ENCODE results near the gene TAF1B.
"Not testable (repeated sequence)": the region's sequence is repeated elsewhere in the genome, so short reads cannot be mapped to it uniquely, and the experiment has no call there.

Gene TAF1B

DNA sequence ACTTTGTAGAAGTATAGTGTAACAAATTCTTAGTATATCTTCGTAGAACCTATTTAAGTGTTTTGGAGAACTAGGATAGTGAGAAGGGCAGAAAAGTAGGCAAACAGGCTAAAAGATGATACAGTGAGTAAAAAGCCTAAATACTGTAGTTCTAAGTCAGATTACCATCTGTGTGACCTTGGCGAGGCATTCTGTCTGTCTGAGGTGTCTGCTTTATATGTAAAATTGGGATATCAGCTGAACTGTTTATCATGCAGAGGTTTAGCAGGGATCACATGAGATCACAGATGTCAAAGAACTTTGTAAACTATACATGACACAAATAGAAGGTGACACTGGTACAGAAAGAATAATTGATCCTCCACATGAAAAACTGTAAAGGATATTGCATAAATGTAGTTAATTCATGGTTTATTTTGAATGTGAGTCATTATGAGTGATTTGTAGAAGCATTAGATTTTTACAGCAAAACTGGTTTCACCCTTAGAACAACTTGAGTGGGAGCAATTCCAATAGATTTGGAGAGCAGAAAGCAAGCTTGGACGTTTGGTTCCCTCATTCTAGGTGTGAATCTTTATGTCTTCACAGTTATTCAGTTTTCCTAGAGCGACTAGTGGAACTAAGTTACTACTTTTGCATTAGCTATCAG lies 41.9 kb downstream of the TAF1B start:
- no peak for DNase-seq

DNA sequence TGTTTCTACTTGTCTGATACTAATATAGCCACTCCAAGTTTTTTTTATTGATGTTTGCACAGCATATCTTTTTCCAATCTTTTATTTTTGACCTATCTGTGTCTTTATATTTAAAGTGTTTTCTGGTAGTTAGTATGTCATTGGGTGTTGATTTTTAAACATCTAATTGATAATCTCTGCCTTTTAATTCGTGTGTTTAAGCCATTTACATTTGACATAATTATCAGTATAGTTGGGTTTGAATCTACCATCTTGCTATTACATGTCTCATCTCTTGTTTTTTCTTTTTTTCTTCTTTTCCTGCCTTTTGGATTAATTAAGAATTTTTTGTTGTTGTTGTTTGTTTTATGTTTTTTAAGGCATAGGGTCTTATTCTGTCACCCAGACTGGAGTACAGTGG lies 44.2 kb downstream of the TAF1B start:
- no peak for DNase-seq

DNA sequence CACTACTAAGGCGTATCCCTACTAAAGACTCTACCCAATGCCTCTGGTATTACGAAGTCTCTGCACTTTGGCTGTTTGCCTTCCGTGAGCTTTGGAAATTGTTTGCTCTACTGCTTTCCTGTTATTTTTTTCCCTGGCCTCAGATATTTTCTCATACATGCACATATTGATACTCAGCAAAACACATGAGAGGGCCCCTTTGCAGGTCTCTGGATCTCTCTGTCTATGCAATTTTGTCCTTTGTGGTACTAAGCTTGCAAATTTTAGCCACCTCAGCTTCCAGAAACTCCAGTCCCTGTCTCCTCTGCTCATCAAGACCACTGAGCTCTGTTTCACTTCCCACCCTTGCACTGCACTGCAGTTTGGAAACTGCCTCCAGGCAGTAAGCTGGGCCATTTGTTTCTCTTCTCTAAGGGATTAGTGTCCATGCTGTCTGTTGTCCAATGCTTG lies 46.6 kb downstream of the TAF1B start:
- DNase-seq, result no peak

DNA sequence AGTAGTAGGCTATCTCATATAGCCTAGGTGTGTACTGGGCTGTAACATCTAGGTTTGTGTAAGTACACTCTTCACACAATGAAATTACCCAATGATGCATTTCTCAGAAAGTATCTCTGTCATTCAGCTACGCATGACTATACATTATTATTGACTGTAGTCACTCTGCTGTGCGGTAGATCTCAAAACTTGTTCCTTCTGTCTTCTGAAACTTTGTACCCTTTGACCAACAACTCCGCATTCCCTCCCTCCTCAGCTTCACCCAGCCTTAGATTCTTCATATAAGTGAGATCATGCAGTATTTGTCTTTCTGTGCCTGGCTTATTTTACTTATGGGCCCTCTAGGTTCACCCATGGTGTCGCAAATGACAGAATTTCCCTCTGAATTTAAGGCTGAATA lies 49.0 kb downstream of the TAF1B start:
- no peak for DNase-seq

DNA sequence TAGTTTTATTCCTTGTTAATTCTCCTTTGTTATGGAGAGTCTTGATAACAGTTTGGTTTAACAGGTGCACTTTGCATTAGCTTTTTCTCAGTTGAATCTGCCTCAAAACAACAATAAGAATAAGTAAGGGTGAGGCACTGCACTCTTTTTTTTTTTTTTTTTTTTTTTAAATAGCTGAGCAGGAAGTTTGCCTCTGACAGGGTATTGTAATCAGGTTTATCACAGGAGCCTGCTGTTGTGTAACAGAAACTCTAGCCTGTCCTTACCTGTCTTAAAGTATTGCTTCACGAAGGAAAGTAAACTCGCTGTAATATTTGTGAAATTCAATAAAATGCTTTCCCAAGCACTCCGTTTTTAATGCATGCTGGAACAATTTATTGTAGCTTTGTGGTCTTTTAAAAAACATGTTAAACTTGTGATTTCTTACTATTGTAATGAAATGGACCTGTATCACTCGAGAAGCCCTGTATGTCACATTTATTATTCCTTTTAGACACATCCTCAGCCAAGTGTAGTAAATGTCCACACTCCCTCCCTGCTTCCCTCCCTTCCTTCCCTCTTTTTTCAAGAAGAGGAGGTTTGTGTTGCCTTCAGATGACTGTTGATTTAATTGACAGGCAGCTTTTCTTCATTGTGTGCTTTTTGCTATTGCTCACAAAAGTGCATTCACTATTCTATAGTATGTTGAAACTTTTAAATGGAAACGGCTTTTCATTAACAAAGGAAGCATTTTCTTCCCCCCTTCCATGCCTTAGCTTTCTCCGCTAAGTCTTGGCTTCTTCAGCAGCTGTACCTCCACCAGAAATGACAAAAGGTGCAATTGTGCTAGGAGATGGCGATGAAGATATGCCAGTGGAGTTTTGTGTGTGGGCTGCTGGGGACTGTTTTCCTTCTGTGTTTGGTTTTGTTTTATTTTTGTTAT lies 52.7 kb downstream of the TAF1B start:
- DNase-seq, result no peak

DNA sequence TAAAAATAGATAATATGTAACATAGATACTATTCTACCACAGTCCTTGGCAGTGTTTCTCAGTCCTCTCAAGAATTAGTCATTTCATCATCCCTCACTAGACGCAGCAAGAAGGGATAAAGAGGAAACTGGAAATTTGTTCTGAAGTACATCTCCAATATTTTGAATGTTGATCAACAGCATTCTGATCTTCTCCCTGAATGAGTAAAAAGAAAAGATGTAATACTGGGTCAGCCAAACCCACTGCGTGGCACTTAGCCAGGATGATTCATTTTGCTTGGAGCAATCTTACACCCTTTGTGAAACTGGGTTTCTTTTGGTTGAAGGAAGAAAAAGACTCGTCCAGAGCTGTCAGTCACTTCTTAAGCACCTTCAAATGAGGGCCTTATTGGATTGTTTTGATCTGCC lies 54.1 kb downstream of the TAF1B start:
- DNase-seq, result peak; percentile 64 to 73

DNA sequence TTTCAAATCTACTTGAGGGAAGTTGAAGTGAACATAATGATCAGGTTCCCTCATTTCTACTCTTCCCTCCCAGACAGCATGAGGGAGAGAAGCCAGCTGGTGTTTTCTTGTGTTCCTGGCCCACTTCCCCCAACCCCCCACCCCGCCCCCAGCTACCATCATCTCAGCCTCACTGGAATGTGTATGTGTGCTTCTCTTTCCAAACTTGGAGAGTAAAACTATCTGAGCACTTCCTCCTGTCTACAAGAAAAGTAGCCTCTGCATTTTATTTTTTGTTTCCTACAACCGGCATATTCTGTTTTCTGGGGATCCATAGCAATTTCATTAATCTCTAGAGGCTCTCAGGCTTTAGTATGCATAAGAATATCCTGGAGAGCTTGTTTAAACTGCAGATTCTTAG lies 54.6 kb downstream of the TAF1B start:
- DNase-seq, result no peak

DNA sequence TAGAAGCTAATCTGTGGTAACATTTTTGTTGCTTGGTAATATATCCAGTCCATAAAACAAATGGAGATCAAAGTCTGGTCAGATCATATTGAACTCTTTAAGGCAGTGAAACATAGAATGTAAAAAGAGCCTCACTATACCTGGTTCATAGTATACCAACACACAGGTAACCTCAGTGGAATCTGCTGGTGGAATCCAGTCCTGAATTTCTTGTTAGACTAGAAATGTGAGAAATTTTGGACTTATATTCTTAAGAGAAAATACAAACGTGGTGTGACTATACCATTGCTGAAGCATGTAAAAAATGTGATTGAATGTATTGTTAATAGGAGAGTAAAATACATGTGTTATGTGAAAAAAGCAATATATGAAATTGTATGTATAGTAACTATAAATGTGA lies 62.1 kb downstream of the TAF1B start:
- DNase-seq, result no peak

DNA sequence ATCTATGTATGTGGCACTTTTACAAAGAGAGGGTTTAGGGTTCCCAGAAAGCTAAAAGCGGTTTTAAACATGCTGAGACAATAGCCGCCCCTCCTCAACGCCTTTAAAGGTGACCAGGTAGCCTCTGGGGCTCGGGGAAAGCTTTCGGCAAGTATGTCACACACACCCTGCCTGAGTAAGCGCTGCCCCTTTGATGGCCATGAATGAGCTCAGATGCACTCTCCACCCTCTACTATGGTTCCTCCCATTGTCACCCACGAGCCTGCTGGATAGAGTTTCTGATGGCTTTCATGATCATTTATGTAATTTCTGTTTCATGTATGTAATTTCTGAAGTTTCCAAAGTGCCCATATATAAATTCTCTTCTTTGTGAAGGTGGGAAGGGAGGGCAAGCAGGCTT lies 64.1 kb downstream of the TAF1B start:
- DNase-seq, result no peak

DNA sequence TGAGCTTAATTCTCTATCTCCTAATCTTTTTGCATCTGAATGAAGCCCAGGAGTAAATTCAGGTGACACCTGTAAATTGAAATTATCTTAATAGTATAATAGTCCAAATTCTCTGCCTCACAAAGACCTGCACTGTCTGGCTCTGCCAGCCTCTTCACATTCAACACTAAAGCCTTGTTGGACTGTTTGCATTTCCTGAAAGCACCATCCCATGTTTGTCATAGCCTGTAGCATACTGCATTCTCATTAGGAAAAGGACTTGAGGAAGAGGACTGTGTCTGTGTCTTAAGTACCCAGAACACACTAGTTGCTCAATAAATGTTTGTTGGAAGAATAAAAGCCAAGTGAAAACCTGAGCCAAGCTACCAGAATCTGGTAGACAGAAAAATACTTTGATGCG lies 65.4 kb downstream of the TAF1B start:
- DNase-seq, result no peak

DNA sequence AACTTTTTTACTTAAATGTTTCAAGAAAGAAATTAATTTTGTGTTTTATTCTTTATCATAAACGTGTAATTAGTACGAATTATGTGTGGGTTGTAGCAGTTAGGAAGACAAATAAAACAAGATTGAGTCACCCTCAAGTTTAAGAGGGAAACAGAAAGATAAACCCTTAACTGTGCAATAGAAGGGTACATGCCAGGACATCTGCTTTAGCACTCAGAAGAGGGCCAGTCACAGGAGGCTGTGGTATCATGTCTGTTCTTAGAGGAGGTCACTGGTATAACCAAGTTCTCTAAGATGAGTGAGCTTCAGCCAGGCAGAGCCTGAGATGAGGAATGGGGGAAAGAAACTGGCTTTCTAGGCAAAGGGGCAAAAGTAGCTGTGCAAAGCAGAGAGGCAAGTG lies 65.8 kb downstream of the TAF1B start:
- DNase-seq, result no peak

DNA sequence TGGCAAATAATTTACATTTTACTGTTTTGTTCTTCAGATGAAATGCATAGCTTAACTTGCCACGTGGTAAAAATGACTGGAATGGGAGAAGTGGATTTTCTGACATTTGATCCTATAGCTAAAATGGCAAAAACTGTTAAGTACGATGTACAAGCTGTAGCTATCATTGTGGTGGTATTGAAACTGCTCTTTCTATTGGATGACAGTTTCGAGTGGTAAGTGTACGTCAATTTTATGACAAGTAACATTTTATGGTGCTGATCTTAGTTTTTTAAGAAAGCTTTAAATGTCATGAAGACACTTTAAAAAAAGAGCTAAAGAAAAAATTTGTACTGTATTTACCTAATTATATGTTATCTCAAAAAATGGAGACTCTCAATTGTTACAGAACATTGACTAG lies 67.4 kb downstream of the TAF1B start:
- no peak for DNase-seq

DNA sequence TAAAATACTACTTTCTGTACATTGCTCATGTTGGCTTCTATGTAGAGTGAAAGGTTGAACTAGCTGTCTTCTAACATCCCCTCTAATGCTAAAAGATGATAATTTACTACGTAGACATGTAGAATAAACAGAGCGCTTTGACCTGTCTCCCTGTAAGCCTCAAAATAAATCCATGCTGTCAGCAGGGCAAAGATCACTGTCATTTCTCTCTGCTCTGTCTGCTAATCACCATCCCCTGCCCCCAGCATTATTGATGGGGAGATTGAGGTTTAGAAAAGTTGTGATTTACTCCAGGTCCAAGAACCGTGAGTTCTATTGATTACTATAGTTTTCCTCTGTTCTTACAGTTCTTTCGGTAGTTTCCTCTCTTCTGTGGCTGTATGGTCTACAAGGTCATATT lies 69.2 kb downstream of the TAF1B start:
- DNase-seq, result no peak

DNA sequence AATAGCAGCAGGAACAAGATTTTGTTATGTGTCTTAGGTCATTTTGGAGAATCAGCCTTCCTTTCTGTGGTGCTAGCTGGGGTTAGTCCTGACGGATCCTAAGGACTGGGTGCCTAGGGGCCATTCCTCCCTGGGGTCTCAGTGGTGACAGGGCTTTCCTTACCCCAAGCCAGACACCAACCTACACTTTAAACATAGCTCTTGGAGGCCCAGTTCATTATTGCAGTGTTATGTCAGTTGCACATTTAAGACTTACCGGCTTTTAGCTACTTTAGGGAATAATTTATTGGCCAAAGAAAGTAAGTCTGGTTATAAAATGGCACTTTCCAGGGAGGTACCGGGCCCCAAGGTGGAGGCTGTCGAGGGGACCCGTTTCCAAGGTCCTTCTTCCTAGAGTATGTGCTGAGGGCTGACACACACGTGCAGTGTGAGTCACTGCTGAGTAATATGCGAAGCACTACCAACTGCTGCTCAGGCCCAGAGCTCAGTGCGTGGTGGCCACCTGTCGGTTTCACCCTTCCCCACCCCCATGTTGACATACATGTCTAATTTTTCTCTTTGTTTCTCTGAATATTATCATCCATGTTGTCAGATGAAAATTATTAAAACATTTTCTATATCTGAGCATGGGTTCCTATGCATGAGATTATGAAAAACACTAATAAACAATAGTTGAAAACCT lies 71.3 kb downstream of the TAF1B start:
- DNase-seq, result peak; percentile 49 to 63

DNA sequence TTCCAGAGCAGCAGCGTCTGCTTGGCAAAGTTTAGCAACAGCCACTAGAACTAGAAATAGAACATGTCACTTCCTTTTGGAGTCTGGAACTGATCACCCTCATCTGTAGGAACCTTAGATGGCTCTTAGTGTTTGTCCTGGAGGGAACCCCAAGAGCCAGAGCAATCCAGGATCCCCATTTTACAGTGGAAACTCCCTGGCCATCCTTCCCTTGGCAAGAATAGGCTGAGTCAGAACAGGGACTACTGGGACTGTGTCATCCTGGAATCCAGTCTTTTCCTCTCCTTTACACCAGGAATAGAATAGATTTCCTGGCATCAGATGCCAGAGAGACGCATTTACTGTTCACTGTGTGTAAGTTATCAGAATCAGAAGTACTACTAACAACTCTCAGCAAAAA lies 75.0 kb downstream of the TAF1B start:
- DNase-seq, result no peak

DNA sequence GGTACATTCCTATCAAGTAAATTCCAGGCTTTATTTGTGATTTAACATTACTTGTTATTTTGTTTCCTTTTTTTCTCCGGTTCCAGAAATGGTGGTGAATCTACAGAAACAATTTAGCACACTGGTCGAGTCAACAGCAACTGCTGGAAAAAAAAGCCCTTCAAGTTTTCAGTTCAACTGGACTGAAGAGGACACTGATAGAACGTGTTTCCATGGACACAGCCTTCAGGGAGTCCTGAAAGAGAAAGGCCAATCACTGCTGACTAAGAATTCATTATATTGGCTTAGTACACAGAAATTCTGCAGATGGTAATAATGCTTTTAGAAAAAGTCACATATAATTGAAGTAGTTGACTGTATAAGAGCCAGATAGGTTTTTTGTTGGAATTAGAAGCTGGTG lies 76.2 kb downstream of the TAF1B start:
- no peak for DNase-seq

DNA sequence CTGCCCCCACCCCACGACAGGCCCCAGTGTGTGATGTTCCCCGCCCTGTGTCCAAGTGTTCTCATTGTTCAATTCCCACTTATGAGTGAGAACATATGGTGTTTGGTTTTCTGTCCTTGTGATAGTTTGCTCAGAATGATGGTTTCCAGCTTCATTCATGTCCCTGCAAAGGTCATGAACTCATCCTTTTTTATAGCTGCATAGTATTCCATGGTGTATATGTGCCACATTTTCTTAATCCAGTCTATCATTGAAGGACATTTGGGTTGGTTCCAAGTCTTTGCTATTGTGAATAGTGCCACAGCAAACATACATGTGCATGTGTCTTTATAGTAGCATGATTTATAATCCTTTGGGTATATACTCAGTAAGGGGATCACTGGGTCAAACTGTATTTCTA lies 83.7 kb downstream of the TAF1B start:
- DNase-seq, result not testable (repeated sequence)

DNA sequence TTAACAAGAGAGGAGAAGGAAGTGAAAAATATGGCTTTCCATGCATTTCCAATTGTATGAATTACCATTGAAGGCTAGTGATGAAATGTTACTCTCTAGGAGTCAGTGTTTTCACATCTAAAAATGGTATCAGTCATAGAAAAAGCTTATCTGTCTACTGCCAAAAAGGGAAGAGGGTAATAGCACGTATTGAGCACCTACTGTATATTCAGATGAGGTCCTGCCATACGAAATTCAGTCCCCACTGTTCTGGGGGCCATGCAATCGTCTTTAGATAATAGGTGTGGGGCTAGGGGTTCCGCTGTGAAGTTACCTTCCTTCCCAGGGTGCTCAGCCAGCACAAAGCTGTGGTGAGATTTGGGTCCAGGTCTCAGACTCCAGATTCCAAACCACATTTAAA lies 94.0 kb downstream of the TAF1B start:
- DNase-seq, result no peak

DNA sequence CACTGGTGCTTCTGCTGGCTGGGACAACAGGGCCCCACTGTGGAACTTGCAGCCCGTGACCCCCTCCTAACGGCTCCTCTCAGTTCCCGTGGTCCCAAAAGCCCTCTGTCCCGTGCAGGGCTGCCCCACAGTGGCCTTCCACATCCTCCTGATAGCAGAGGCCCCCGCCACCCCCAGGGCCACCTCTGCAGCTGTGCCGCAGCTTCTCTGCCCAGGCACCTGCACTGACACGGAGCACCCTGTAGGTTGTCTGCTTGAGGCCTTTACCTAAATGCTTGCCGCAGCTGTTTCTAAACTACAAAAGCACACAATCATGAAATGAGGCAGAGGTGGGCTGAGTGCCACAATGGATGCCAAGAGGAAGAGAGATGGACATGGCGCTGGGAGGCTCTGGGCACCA lies 94.7 kb downstream of the TAF1B start:
- DNase-seq, result no peak

DNA sequence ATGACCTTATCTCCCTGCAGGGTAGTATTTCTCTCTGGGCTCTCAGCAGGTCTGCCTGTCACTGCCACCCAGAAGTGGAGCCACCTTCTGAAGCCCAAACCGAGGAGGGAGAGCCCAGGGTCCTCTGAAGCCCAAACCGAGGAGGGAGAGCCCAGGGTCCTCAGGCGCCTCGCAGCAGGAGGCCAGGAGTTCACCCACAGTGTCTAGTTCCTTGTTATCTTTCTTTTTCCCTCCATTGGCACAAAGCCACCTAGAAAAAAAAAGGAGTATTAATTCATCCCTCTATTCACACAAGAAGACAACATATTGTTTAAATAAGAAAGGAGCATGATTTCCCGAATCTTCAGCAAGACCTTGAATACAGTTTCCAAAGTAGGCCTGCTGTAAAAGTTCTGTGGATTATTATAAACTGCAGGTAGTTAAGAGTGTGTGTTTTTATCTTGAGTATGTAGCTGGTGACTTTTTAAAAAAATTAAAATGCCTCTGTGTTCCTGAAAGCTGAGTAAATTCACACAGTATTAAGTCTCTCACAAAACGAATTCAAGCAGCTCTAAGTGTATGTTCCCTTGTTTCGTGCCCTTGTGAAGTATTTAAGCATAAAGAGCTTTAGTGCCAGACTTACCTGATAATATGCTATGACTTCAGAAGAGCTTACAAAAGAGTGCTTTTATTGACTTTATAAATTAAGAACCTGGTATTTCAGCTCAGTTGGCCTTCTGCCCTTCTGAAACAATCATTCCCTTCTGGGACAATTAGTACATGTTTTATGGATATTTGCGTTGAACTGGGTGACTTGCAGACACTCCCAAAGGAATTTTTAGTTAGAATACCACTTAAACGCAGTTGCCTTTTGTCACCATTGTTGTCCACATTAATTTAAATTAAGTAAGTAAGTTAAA lies 96.6 kb downstream of the TAF1B start:
- DNase-seq, result no peak

DNA sequence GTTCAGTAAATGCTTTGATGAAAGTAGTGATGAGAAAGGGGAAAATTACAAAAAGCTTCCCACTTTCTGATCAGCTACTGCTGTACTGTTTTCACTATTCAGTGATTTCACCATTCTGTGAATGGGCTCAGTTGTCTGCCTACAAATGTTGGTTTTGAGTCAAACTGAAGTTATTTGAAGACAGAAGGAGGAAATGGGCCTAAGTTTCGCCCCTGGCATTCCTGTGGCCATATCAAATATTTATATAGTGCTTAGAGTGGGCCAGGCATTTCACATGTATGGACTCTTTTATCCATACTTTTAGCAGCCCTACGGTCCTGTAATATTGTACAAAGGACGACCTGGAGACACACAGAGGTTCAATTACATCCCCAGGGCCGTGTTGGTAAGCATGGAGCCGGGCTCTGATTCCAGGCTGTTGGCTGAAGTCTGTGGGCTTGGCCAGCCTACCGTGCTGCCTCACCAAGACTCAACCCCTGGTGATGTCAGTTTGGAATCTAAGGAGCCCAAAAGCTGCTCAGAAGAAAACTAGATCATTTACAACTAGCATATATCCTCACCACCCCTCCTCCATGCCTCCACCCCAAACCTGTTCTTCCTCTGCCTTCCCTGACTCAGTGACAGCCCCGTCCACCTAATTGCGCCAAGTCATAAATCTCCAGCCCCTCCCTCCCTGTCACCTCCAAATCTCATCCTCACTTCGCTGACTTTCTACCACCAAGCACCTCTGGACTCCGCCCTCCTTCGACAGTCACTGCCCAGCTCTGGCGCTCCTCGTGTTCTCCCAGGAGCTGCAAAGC lies 98.1 kb downstream of the TAF1B start:
- DNase-seq, result no peak

DNA sequence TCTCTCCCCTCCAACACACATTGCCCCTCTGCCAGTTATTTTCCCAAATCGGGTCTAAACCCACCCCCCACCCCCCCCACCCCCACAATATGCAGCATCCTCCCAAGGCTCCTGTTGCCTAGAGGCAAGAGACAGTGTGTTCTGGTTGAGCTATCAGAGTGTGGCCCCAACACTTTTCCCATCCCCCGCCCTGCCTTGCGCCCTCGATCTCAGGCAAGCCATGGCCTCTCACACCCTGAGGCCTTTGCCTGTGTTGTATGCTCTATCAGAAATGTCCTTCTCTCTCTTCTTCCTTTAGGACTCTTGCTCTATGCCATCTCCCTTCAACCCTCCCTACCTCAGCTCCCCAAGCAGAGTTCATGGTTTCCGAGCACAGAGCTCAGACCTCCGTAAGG lies 98.7 kb downstream of the TAF1B start:
- no peak for DNase-seq
